ENCODE measurements around the gene GRK3.

Gene GRK3

DNA sequence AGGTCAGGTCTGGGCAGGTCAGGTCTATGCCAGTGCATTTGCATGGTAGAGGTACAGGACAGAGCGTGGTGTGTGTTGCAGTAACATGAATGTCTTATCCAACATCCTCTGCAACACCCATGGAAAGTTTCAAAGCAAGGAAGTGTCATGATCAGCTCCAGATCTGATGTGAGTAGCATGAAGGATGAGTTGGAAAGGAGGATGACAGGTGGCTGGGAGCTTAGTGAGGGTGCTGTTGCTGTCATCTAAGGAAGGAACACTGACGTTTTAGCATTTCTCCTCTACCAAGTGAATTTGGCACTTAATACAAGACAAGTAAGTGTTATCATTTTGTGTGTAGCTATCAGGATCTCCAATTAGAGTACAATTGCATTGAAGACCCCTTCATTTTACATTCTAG lies 65.1 kb downstream of the GRK3 start:
- DNase-seq = no peak

DNA sequence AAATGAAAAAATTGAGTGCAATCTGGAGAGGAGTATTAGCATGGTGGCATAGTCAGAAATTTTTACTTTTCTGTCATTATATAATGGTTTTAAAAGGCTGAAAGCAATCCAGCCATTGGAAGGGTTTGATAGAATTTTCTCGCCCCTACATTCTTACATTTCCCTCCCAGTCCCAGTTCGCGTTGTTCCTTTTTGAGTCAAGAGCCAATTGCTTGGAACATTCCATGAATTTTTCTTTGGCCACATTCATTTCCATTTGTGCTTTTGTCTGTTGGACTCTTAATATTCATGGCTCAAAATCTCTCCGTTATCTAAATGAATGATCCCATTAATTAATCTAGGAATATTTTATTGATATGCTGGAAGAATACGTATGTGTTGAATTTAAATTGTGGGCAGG lies 66.0 kb downstream of the GRK3 start:
- DNase-seq = no peak

DNA sequence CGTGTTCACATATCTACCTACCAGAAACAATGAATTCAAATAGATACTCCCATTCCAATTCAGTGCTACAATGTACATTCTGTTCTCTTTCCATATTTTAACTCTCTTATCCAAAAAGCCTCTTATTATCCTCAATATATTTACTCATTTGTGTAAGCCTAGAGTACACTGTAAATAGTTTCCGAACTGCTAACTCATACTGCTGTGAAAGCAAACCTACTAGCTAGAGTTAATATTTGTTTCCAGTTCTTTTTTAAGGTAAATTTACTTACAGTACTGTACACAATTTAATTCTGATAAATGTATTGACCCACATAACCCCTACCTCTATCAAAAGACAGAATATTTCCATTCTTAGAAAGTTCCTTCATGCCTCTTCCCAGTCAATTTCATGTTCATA lies 71.8 kb downstream of the GRK3 start:
- DNase-seq = no peak

DNA sequence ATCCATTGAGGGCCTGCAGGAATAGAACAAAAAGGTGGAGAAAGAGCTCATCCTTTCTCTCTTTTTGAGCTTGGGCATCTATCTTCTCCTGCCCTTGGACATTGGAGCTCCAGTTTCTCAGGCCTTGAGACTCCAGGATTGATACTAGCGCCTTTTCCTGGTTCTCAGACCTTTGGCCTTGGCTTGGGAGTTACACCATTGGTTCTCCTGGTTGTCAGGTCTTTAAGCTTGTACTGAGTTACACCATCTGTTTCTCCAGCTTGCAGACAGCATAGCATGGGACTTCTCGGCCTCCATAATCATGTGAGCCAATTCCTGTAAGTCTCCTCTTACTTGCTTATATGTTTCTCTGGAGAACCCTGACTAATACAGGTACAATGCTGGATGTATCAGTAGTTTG lies 72.6 kb downstream of the GRK3 start:
- no peak for DNase-seq

DNA sequence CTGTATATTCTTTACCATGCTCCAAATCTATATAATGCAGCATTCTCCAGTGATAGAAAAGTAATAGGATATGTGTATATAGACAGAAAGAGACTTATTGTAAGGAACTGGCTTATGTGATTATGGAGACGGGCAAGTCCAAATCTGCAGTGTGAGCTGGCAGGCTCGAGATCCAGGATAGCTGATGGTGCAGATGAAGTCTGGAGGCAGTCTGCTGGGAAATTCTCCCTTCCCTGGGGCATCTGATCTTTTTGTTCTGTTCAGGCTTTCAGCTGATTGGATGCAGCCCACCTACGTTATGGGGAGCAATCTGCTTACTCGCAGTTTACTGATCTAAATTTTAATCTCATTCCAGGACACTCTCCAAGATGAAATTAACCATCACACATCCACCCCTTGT lies 73.2 kb downstream of the GRK3 start:
- DNase-seq = no peak

DNA sequence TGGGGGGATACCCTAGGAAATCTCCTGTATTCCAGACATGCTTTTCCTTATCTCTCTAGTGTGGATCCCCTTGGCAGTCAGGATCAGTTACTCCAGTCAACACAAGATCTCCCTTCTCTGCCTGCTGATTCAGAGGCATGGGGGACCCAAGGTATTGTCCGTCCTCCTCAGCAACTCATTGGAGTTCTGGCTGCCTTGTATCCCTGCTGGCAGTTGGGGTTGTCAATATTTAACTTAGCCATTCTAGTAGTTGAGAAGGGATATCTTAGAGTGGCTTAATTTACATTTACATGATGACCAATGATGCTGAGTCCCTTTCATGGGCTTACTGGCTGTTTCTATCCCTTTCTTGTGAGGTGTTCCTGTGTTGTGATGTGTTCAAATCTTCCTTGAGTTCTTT lies 74.2 kb downstream of the GRK3 start:
- no peak for DNase-seq

DNA sequence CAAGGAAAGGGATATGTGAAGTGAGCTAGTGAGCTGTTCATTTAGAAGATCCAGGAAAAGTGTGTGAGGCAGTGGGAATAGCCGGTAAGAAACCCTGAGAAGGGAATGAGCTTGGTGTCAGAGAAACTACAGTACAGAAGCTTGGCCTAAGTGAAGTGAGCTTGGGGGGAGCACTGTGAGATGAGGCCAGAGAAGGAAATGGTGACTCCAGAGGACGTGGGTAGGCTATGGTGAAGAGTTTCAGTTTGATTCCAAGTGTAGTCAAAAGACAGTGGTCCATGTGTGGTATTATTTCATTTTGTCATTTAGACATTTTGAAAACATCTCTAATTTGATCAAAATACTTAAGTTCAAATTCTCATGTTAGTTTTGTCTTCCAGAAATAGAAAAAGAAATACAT lies 77.2 kb downstream of the GRK3 start:
- no peak for DNase-seq

DNA sequence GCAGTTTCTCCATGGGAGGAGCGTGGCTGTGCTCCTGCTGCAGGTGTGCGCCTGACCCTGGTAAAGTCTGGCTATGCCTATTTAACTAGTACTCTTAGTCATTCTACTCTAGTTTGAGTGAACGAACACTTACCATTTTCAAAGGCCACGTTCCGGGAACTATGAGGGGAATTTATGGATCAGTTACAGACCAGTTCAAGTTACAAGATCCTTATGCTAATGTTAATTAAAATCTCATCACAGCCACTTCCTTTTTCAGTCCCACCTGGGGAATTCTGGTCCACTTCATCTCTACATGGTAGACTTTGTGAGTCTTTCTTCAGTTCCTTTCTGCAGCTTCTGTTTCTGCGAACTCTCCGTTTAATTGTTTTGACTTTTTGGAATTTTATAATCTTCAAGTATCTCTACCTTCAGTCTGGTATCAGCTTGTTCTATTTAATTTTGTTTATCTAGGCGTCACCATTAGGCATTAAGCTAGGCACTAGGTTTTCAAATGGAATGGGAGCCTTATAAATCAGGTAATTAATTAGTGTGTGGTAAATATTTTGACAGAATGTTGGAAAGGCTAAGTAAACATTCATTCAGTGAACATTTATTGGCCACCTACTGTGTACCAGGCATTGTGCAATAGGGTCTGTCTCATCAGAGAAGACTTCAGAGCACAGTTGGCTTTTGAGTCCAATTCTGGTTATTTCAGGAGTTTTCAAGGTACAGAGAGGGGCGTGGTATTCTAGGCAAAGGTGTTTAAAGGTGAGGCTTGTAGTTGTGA lies 78.9 kb downstream of the GRK3 start:
- DNase-seq = no peak

DNA sequence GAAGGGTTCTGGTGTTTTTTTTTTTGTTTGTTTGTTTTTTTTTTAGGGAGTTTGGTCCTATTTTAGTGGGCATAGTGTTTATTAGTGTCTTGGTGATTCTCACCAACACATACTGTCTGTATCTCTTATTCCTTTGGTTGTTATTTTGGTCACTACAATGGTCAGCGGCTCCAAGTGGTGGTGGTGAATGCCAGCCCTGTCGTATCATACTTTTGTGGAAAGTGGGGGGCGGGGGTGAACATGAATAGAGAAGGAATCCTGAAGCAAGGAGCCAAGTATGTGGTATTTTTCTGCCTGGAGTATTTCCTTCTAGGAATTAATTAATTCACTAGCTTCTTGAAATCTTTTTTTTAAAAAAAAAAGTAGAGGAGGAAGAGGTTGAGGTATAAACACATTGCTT lies 79.6 kb downstream of the GRK3 start:
- no peak for DNase-seq

DNA sequence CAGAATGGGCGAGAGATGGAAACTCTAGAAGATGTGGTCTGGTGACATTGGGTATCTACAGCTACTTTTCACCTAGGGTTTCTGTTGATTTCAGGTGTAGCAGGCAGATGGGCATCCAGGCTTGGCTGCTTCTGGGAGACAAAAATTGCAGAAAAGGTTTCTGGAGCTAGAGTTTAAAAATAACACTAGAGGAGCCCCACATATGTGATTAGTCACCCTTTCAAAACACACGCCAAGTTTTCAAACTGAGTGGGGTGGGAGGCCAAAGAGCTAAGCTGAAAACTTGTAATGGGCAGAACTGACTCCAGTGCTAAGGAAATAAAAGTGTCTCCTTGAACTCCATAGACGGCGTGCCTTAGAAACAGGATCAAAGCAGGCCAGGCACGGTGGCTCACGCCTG lies 80.8 kb downstream of the GRK3 start:
- DNase-seq = no peak

DNA sequence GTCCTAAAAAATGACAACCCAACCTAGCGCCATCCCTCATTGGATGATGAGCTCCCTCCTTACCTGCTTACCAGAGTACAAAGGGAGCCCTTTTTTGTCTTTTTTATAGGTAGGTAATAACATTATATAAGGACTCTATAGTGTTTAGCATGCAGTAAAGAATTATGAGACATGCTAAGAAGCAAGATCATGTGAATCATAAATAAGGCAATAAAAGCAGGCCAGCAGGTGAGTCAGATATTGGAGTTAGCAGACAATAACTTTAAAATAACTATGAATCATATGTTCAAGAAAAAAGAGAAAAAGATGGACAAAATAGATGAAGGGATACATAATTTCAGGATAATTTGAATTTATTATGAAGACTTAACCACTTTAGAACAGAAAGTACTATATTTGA lies 81.5 kb downstream of the GRK3 start:
- DNase-seq = no peak

DNA sequence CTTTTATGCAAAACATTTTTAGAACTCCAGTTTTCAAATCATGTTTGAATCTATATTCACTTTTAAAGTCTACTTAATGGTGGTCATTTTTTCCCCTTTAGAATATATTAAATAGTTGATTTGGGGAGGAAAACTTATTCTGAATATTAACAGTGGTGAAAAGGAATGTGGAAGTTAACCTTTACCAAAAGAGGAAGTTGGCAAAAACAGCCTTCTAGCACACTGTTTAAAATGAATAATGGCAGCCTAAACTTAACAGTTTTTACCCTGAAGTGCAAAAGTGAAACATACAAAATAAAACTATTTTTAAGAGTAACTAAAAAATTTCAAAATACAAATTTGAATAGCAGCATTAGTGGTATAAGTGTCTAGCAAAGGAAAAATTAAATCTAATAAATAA lies 86.4 kb downstream of the GRK3 start:
- no peak for DNase-seq

DNA sequence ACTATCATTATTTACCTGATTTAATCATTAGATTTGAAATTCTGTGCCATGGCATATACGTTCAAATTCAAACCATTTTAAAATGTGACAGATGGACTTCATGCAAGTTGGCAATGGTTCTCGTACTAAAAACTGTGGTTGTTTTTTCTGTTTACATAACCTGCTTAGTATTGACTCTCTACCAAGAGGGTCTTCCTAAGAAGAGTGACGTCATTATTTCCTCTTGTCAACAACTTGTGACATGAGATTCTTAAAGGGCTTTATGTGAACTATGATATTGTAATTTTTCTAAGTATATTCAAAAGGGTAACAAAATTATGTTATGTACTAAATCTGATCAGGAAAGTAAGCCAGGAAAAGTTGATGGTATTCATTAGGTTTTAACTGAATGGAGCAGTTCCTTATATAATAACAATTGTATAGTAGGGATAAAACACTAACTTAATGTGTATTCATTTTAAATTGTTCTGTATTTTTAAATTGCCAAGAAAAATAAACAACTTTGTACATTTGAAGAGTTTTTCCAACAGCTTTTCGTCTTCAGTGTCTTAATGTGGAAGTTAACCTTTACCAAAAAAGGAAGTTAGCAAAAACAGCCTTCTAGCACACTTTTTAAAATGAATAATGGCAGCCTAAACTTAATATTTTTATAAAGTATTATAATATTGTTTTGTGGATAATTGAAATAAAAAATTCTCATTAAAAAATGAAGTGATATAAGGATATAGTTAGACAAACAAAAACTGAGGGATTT lies 87.0 kb downstream of the GRK3 start:
- no peak for DNase-seq

DNA sequence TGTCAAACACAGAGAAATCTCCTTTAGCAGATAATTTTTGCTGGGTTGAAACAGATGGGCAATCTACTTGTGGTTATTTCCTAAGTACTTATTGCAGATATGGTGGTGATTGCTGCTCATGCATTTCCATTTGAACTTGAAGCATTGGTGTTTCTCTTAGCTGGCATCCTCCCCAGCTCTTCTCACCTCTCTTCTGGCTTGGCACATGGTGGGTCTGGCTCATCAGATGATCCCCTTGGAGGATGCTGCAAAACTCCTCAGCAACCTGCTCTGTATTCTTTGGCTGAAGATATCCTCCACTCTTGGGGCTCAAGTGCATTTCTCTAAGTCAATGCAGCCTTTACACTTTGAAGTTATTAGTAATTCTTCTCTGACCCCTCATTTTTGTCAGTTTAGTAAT lies 90.2 kb downstream of the GRK3 start:
- no peak for DNase-seq

DNA sequence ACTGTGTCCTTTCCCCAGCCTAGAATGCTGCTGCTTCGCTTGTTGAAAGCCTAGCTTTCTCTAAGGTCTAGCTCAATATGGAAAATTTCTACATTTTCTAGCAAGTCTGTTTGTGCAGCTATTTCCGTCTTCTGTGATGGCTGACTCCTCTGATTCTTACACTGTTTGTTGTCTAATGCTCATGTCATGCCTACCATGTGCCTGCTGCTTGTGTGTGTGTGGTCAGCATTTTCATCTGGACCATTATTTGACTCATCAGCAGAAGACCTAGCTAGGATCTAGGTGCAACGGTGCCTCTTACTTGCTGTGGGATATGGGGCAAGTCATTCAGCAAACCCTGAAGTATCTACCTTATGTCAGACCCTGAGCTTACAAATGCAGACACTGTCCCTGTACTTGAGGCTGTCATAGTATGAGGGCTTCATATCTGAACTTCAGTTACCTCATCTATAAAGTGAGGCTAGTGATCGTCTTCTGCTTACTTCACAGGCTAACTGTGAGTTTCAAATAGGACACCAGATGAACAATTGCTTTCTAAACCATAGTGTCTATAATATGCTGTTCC lies 91.0 kb downstream of the GRK3 start:
- DNase-seq = no peak

DNA sequence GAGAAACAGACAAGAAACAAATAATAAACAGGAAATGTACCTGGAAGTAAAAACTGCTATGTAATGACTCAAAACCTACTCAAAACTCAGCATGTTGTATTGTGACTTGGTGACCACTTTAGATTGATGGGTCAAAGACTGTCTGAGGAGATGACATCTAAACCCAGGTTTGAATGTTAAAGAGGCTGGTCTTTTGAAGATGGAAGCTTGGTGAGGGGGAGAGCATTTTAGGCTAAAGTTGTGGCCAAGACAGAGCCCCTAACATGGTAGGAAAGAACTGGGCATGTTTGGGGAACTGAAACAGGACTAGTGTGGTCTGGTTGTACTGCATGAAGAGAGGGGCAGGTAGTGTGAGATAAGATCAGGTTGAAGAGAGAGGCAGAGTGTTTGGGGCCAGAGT lies 92.2 kb downstream of the GRK3 start:
- DNase-seq = no peak

DNA sequence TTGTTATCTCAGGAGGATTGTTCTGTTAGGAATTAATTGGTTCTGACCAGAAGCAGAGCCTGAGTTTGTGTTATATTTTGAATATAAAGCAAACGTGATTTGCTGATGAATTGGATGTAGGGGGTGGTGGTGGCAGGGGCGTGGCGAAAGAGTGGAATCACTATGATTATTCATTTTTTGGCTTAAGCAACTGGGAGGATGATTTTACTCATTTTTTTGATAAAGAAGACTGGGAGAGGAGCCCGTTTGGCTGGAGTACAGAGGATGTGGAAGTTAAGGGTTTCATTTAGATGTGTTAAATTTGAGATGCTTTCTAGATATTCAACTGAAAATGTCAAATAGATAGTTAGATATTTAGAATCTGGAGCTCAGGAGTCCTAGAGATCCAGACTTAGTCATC lies 94.2 kb downstream of the GRK3 start:
- no peak for DNase-seq

DNA sequence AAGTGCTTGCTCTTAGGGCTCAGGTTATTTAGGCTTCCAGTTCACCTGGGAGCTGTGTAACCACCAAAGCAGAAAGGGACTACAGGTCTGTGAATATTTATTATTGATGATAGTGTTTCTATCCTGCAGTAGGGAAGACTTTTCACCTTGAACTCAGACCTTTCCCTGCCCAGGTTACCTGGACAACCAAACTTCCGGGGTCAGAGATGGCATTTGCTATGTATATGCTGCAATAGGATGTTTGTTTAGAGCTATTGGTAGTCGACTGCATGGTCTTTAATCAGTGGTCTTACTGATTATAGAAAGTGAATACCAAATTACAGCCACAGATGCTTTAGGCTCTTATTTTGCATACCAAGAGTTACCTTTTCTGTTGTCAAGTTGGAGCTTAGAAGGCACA lies 94.9 kb downstream of the GRK3 start:
- no peak for DNase-seq

DNA sequence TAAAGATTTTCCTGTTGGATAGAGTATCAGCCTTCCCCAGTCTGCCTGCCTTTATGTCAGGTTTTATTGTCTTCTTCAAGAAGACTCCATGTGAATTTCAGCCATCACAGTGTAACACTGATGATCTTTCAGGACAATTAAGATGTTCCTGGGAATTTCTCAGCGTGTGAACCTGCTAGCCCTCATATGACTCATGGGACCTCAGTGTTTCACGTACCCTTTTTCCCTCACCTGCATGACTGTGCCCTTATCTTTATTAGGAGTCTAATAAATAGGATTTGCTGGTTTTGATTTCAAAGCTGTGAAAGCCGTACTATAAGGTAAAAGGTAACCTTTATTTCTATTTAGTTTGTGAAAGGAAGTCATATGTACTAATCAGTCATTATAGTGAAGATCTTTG lies 95.9 kb downstream of the GRK3 start:
- no peak for DNase-seq

DNA sequence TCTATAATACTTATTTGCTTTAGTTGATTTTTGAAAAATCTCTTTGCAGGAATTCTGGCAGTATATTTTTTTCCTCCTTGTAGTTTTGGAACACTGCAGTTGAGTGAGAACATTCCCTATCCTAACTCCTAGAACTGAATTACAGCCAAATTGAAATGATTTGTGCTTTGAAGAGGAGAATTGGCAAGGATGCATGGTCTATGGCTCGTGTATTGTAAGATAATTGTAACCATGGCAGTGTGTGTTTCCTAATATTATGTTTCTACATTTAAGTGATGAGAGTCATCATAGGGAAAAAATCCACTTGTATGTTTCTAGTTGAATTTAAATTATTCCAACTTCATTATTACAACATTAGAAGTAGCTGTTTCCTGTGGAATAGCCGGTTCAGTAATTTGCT lies 96.6 kb downstream of the GRK3 start:
- DNase-seq = no peak

DNA sequence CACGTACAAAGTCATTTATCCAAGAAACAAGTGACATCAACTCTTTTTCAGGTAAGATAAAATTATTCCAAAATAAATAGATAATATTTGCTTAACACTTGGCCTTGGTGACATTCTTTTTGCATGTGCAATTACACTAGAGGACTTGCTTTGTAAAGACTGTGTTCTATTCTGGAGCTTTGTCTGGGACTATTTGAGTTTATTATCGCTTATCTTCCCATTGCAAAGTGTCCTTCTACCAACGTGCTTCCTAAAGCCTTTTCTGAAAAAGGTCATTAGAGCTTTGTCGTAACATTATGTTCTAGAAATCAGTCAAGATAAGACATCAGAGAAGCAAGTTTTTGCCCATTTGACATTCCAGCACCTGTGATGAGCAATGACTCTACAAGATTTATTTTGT lies 99.2 kb downstream of the GRK3 start:
- DNase-seq = no peak

DNA sequence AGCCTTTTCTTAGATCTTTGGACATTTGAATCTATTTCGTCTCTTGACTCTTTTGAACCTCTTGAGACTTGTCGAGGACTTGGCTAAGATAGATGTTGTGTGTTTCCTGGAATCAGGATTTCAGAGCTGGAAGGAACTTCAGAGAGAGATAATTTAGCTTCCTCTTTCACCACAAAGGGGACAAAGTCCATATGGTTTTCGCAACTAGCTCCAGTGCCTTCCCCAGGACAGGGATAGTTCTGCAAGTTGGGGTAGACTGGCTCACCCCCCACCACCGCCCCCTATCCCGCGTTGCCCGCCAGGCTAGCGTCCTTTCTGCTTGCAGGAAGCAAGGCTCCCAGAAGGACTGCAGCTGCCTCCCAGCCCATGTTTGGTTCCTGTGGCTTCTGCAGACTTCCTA lies 101.8 kb downstream of the GRK3 start:
- DNase-seq = no peak

DNA sequence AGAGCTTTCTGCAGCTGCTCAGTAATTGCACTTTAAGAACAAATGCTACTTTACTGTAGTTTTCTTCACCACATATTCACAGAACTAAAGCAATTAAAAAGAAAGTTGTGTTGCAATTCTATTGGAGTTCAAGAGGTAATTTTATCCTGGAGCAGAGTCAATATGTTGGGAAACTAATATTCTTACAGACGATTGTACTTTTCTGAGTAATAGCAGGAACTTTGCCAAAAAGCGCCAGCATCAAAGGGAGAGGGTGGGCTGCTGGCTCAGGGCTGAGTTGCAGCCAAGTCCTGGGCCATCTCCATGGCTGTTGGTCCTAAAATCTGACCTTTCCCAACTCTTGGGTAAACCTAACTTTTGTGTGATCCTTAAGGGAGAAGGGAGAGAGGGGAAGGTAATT lies 104.0 kb downstream of the GRK3 start:
- no peak for DNase-seq

DNA sequence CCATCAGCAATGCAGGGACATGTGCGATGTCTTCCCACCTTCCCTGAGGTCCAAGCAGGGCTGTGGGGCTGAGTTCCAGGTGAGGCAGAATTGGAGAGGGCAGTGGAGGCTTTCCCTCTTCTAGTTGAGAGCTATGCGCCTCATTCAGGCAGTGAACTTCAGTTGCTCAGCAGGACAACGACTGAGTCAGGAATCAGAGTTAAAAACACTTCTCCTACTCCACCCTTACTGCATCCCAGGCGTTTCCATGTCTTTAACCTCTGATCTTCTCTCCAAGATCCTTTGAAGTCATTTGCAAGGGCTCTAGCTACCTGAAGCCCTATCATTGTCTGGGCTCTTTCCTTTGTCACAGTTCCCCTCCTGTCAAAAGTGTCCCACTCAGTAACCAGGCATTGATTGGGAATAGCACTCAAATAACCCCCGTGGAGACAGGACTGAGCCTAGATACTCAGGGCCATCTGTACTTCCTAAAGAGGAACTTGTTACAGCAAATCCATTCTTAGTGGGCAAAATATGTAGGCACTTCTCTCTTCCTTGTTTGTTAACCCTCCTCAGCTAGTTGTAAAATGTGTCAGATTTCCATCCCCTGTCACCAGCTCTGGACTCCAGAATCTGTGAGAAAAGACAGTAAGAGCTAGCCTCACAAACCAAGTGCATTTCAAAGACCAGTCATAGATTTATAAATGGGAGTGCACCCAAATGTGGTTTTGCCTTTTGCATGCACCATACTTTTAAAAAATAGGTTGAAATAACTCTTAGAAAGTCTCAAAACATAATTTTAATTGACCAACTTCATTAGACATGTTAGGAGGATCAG lies 105.0 kb downstream of the GRK3 start:
- DNase-seq = no peak
